Measurements from ENCODE around the gene FRS2.
"Not testable (repeated sequence)": the region's sequence is repeated elsewhere in the genome, so short reads cannot be mapped to it uniquely, and the experiment has no call there.

FRS2 gene

GRCh38 chr12:69470189-69471075 lies at the start of gene FRS2:
FRS2 (plus strand) TSS chr12:69470388; CDS start chr12:69569031, 98,643 bp downstream.
- DNase-seq = peak; percentile 79

- DNase-seq = no peak
These were observed 48.6 kb upstream of the FRS2 start for GRCh38 chr12:69421548-69421947.

GRCh38 chr12:69423037-69423905 lies 46.9 kb upstream of the FRS2 start:
- DNase-seq = no peak

GRCh38 chr12:69425417-69425816 lies 44.8 kb upstream of the FRS2 start:
- DNase-seq = no peak

GRCh38 chr12:69428351-69429073 lies 41.7 kb upstream of the FRS2 start:
- no peak for DNase-seq

- no peak for DNase-seq
These were observed 39.1 kb upstream of the FRS2 start for GRCh38 chr12:69430942-69431590.

- no peak for DNase-seq
These were observed 38.5 kb upstream of the FRS2 start for GRCh38 chr12:69431591-69432222.

GRCh38 chr12:69433653-69434052 lies 36.5 kb upstream of the FRS2 start:
- no peak for DNase-seq

GRCh38 chr12:69435644-69436043 lies 34.5 kb upstream of the FRS2 start:
- no peak for DNase-seq

- DNase-seq = no peak
These were observed 33.1 kb upstream of the FRS2 start for GRCh38 chr12:69437073-69437472.

- no peak for DNase-seq
These were observed 31.6 kb upstream of the FRS2 start for GRCh38 chr12:69438539-69438938.

GRCh38 chr12:69440016-69440415 lies 30.2 kb upstream of the FRS2 start:
- no peak for DNase-seq

GRCh38 chr12:69440886-69441285 lies 29.3 kb upstream of the FRS2 start:
- DNase-seq = no peak

GRCh38 chr12:69442894-69443293 lies 27.3 kb upstream of the FRS2 start:
- no peak for DNase-seq

GRCh38 chr12:69443916-69444315 lies 26.3 kb upstream of the FRS2 start:
- no peak for DNase-seq

GRCh38 chr12:69447892-69448291 lies 22.3 kb upstream of the FRS2 start:
- no peak for DNase-seq

- not testable (repeated sequence) for DNase-seq
These were observed 17.5 kb upstream of the FRS2 start for GRCh38 chr12:69452598-69453132.

- no peak for DNase-seq
These were observed 13.9 kb upstream of the FRS2 start for GRCh38 chr12:69456239-69456638.

- no peak for DNase-seq
These were observed 12.8 kb upstream of the FRS2 start for GRCh38 chr12:69457433-69457832.

- no peak for DNase-seq
These were observed 10.7 kb upstream of the FRS2 start for GRCh38 chr12:69459477-69459876.

- no peak for DNase-seq
These were observed 5.8 kb upstream of the FRS2 start for GRCh38 chr12:69464428-69464827.

- no peak for DNase-seq
These were observed 3.3 kb upstream of the FRS2 start for GRCh38 chr12:69466867-69467266.
